Skeletal muscle cell (primary cell): ENCODE data around the gene KIZ.

Experiments used
- DNase-seq: peaks from one replicate; pipeline ENCODE4 v3.0.0-alpha.2; 2010; ENCODE audit warnings: low read depth
- H3K4me3 ChIP-seq: 2 replicates; pipeline ENCODE4 v1.5.1; 2011; ENCODE audit warnings: low read depth, mild to moderate bottlenecking, control low read depth, low read length, moderate library complexity

Gene KIZ

DNA sequence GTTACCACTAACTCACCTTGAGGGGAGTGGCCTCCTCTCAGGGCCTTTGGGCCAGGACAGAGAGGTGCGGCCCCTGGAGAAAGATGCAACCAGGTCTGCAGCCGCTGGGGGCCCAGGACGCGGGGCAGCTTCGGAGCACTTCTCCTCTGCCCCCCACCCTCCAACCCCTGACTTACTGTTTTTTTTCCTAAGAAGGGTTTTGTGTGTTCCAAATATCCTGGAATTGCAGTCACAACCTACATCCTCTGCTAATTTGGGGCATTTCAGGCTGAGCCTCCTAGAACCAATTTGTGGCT lies 21.5 kb upstream of the KIZ start:
- no peak for DNase-seq
- H3K4me3 ChIP-seq = no peak overlapping the region

GRCh38 chr20:21104921-21105320 lies 21.0 kb upstream of the KIZ start:
- no peak for DNase-seq
- no peak overlapping the region for H3K4me3 ChIP-seq

DNA sequence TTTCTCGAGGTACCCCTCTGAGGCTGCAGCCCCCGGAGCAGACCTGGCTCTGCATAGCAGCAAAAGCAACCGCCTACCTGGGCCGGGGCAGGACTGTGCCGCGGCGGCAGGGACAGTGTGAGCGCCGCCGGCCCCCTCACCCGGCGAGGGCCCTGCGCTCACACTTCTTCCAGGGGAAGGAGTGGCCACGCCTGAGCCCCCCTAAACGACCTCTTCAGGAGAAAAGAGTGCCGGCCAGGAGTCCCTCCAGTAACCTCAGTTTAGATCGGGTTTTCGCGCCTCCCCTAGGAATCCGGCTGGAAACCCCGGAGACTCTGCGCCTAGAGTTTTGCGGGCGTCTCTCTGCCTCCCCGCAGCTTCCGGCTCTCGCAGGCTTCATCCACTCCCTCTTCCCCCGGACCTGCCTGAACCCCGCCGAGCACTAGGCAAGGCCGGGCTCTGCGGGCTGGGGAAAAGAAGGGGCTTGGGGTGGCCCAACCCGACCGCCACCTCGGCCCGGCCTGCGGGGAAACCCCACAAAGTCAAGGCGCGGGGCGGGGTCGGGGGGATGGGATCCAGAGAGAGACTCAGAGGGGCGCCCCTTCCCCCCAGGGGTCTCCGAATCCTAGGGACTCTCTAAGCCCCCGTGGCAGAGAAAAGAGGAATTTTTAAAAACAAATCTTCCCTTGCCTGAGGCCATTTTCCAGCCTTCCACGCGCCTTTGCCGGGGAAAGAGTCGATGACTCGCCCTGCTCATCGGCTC lies 20.3 kb upstream of the KIZ start:
- DNase-seq = no peak
- no peak overlapping the region for H3K4me3 ChIP-seq

GRCh38 chr20:21106171-21107017 lies 19.5 kb upstream of the KIZ start, which contains the start of gene LINC00237:
Gene LINC00237, minus strand, starts transcription at chr20:21106358.
- DNase-seq = no peak
- no peak within 1 kb of the TSS for H3K4me3 ChIP-seq

- no peak for DNase-seq
Observed at GRCh38 chr20:21109144-21109543, 16.7 kb upstream of the KIZ start.

GRCh38 chr20:21110811-21111210 lies 15.1 kb upstream of the KIZ start:
- DNase-seq = no peak

More at GRCh38 chr20:21109144-21109543, 16.7 kb upstream of the KIZ start:
- no peak overlapping the region for H3K4me3 ChIP-seq

GRCh38 chr20:21111416-21111815 lies 14.5 kb upstream of the KIZ start:
- no peak overlapping the region for H3K4me3 ChIP-seq
- DNase-seq = no peak

More at GRCh38 chr20:21110811-21111210, 15.1 kb upstream of the KIZ start:
- H3K4me3 ChIP-seq = no peak overlapping the region

DNA sequence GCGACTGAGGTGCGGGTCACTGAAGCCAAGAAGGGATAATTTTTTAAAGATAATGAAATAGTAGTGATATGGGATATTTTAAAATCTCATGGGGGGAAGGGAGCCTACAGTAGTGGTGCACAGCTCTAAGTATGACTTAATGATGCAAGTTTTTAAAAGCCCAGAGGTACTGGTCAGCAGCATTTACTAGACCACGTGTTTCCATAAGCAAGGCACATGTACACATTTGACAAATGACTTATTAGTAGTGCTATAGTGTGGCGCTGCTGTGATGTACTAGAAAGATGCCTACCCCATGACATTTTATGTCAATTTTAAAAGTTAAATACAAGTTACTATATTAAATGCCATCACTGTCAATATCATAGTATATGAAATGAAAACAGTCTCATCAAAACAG lies 12.2 kb upstream of the KIZ start:
- no peak overlapping the region for H3K4me3 ChIP-seq
- no peak for DNase-seq

DNA sequence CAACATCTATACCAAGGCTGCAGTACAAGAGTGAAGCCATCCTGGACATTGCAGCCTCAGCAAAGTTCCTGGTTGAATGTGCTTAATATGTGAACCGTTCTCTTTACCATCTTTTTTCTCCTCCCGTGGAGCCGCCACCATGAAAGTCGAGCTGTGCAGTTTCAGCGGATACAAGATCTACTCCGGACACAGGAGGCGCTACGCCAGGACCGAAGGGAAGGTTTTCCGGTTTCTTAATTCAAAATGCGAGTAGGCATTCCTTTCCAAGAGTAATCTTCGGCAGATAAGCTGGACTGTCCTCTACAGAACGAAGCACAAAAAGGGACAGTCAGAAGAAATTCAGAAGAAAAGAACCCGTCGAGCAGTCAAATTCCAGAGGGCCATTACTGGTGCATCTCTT lies 11.3 kb upstream of the KIZ start:
- DNase-seq = no peak
- no peak overlapping the region for H3K4me3 ChIP-seq

GRCh38 chr20:21117521-21117920 lies 8.4 kb upstream of the KIZ start:
- H3K4me3 ChIP-seq = no peak overlapping the region
- DNase-seq = no peak

DNA sequence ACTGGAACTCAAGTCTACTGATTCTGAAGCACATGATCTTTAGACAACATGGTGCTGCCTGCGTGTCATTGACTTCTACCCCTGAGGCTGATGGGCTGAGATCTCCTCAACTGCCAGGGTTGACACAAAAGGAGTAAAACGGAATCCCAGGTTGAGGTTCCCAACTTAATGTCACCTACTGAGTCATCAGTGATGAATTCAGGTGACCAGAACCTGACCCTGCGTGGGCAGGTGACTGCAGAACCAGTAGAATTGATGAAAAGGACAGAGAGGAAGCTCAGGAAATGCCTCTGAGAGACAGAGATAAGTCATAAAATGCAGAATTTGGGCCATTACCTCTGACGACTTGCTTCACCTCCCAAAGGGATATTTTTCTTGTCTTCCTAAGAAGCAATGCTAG lies 7.7 kb upstream of the KIZ start:
- DNase-seq = no peak
- no peak overlapping the region for H3K4me3 ChIP-seq

GRCh38 chr20:21118782-21119181 lies 7.1 kb upstream of the KIZ start:
- no peak for DNase-seq
- H3K4me3 ChIP-seq = no peak overlapping the region

DNA sequence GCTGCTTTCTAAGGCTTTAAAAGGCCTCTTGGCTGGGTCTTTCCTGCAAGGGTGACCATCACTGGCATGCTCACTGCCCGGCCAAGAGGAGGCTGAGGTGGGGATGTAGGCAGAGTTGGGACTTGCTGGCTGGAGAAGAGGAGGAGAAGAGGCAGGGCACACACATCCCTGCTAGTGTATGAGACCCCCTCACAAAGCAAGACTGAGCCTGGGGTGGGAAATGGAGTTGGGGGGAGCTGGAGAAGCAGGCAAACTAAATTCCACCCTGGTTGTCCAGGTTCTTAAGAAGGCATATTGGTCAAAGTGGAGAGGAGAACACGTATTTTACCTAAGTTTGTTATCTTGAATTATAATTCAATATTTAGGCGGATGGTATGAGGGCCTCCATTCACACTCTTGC lies 1.7 kb upstream of the KIZ start:
- H3K4me3 ChIP-seq = no peak overlapping the region
- DNase-seq = no peak

- peak overlapping the region; percentile 89 for H3K4me3 ChIP-seq
- DNase-seq = no peak
Observed at GRCh38 chr20:21125072-21125848, 622 bp upstream of the KIZ start.

DNA sequence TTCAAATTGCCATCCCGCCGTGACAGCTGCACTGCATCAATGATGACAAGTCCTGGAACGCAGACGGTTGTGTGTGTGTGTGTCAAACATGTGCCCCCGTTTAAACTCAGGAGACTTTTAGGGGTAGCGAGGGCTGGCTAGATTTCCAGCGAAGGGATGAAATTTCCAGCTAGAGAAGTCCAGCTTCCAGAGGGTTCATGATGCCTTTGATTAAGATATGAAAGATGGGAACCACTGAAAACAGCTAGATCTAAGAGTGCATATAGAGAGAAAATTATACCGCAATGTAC lies 644 bp downstream of the KIZ start:
- DNase-seq = no peak

DNA sequence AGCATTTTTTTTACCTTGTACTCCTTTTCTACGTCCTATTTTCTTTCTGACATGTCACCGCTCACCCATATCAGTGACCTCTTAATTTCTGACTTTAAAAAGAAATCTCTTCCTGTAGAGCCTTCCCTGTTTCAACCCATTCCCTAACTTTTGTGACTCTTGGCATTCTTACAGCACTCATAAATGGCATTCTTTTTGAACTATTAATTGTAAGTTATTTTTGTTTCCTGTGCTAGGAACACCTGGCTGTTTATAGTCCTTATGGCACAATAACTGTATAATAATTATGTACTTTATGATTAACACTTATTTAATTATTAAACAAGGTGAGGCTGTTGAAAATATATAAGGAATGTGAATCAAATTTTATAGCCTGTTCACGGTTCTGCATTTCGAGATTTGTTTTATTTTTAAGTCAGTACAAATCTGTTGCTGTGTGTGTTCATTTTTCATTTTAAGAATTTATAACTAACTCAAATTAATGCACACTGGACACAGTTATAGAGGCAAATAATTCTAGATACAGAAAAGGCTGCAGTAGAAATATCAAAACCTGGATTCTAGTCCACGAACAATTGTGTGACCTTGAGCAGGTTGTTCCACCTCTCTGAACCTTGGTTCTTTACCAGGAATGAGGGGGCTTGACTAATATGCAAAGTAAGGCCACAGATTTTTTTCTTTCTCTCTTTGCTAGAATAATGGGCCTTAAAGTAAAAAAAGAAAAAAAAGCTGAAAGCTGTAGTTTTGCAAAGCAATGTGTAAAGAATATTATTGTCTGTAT lies 1.5 kb downstream of the KIZ start:
- H3K4me3 ChIP-seq = no peak overlapping the region
- no peak for DNase-seq

More for the DNA sequence above, 644 bp downstream of the KIZ start:
- H3K4me3 ChIP-seq = peak overlapping the region; percentile 89

DNA sequence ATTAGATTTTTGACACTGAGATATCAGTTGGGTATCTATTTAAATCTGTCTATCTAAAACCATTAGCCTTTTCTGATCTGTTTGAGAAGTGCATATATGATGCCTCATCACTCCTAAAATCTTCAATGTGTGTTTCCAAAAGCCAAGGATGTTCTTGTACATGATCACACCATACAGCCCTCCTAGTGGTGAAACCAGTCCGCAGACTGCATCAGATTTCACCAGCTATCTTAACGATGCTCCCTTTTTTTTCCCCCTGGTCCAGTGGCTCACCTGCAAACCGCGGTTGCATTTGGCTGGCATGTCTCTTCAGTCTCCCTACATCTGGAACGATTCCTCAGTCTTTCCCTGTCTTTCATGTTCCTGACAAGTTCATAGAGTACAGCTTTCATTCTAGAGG lies 4.0 kb downstream of the KIZ start:
- no peak overlapping the region for H3K4me3 ChIP-seq
- DNase-seq = no peak

DNA sequence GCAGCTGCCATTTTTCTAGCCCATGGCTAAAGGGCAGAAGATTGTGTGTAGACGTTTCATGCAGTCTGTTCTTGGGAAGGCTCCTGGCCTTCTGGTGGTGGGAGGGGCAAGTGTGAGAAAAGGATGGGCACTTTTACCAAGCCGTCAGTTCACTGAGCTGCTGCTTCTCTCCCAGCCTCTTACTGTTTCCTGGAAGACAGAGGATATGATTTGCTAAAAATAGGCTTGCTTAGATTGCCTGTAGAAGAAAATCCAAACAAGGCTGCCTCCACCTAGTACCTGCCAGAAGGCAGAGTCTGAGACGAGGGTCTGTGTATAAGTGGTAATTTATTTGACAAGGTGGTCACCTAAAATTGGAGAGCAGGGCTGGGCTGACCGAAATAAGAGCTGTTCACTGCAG lies 7.5 kb downstream of the KIZ start:
- H3K4me3 ChIP-seq = no peak overlapping the region
- no peak for DNase-seq

DNA sequence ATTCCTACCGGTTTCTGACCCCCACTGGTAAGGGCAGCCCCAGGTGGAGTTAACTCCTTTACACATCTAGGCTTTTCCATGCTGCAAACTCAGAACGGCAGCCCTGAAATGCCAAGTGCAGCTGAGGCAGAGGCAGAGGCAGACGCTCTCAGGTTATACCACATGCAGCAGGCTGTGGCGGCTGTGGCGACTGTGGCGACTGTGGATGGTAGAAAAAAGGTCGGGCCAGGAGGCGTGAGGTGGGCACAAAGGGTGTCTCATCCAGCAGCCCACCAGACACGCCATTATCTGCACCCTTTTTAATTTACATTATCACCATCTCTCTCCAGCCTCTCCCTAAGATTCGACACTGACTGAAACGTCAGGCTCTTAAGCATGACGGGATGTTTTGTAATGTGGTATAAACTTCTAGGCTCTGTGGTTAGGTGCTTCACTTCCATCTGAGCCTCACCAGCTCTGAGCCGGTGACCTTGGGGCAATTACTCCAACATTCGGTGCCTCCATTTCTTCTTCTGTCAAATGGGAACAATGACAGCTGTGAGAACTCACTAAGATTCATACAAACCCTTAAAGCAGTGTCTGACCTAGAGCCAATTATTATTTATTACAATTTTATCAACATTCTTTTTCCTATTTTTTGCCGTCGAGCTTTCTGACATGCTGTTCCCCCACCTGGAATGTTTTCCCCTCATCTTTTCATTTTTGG lies 8.2 kb downstream of the KIZ start:
- DNase-seq = no peak
- H3K4me3 ChIP-seq = no peak overlapping the region
